Breast epithelium (tissue), 3 donors: Measurements from ENCODE around the gene C10orf143.

Source experiments
- CTCF ChIP-seq, 3 donors: fragments of 450-650 bp; IDR thresholded peaks; one replicate each; pipeline ENCODE4 v1.5.1; 2016 to 2017; ENCODE audit warnings: antibody characterized with exemption in 3 of 3, mild to moderate bottlenecking in 3 of 3, moderate library complexity in 3 of 3
- POLR2A ChIP-seq: fragments of 450-650 bp; IDR thresholded peaks from one replicate; pipeline ENCODE4 v1.6.1; 2016; ENCODE audit warnings: antibody characterized with exemption, mild to moderate bottlenecking, moderate library complexity
- POLR2AphosphoS5 ChIP-seq, 3 donors: sonication (generic); formaldehyde crosslinking; IDR thresholded peaks; one replicate each; pipeline ENCODE4 v1.6.1; 2017; ENCODE audit warnings: antibody characterized with exemption in 3 of 3

- TF ChIP-seq POLR2A (no peak), POLR2AphosphoS5 (IDR thresholded peaks at IDR 0.05) (no peak), CTCF (IDR thresholded peaks at IDR 0.05) (no peak)
Measured at GRCh38 chr10:130067893-130068292, 42.7 kb downstream of the C10orf143 start.
